ENCODE data around the gene ZNF710. TPM values are rescaled to one million over a fixed set of nuclear protein-coding genes. Genes with fewer than 3 reads are reported as not detected.

Gene ZNF710
- total RNA-seq, 1 experiment from 2014 or later: 5.6 TPM

DNA sequence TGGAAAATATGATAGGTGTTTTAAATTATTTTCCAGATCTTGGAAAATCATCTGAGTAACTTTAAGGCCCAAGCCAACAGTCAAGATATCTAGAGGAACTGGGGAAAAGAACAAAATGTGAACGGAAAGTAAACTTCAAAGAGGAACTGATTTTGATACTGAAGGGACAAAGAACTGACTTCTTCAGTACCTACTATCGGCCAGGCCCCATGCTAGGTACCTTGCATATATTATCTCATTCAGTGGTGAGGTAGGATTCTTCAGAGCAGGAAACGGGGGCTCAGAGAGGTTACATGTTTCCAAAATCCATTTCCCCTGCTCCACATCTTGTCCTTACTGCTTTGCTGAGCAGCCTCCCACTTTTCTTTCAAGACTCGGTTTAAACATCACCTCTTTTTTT is 9.8 kb upstream of the ZNF710 start:
- no peak for DNase-seq (ENCODE audit: low read depth)

DNA sequence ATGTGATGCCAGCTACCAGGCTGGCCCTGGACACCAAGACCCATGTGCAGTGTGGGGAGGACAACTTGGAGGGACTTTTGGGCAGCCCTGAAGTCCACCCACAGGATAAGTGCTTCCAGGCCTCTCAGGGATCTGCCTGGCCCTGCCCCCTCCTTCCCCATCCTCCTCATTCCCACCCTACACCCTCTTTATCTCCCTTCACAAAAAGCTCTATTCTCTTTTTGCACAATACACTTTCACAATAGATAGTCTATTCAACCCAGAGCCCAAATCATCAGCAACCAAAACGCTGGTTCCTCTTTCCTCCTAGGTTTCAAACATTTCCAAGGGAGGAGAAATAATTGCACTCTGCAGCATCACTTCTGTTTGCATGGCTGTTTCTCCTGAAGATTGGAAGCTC is 7.8 kb upstream of the ZNF710 start:
- no peak for DNase-seq (ENCODE audit: low read depth)

DNA sequence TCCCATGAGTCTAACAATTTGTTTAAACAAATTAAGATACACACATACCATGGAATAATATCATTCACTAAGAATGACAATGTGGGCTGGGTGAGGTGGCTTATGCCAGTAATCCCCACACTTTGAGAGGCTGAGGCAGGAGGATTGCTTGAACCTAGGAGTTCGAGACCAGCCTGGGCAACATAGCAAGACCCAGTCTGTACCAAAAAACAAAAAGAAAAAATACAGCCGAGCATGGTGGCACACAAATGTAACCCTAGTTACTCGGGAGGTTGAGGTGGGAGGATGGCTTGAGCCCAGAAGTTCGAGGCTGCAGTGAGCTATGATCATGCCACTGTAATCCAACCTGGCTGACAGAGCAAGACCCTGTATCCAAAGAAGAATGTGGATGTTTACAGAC is 4.0 kb upstream of the ZNF710 start:
- DNase-seq (ENCODE audit: low read depth): no peak

DNA sequence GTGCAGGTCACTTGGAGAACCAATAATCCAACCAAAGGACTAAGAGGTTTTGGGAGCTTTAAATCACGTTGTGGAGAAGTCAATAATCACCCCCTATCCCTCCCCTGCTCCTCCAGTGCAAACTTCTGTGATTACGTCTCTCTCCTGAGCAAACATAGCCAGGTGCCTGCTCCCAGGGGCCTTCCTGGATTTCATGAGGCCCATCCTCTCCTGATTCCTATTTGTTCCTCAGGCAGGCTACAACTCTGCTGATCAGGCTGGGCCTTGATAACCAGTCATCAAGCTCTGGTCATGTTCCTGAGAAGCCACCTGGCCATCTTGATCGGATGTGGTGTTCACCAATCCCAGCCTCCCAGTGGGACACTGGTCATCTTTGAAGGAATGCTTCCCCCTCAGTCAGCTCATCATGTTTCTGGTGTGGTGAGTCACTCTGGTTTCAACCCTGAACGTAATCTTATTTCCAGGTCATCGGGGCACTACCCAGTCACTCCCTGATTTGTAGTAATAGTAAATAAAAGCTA is 2.9 kb upstream of the ZNF710 start:
- peak; percentile 83 for DNase-seq (ENCODE audit: low read depth)

DNA sequence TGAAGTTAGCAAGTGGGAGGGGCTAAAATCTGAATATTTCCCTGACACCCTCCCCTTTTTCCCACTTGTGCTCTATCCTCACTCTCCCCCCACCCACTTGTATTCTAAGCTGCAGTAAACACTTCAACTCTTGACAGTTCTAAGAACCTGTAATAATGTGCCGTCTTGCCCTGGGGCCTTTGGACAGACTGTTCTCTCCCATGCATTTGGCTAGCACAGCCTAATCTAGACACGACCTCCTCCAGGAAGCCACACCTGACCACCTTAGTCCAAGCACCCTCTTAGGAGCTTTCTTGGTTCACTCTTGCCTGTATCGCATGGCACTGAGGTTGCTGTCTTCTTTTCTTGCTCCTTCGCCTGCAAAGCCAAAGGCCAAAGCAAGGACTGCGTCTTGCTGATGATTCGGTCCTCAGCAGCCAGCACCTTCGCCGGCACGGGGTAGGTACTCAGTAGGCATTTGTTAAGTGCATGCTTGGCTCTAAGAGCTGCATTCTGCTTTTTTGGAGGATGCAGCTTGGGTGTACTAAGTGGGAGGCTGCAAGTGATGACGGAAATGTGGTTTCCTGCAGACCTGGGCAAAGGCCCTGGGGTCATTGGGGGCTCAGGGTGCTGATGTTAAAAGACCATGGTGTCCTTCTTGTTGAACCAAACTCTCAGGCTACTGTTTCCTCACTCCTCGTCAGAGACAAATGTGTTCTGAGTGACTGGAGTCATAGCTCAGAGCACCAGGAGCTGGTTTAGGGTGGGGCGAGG is 2.0 kb upstream of the ZNF710 start:
- no peak for DNase-seq (ENCODE audit: low read depth)

DNA sequence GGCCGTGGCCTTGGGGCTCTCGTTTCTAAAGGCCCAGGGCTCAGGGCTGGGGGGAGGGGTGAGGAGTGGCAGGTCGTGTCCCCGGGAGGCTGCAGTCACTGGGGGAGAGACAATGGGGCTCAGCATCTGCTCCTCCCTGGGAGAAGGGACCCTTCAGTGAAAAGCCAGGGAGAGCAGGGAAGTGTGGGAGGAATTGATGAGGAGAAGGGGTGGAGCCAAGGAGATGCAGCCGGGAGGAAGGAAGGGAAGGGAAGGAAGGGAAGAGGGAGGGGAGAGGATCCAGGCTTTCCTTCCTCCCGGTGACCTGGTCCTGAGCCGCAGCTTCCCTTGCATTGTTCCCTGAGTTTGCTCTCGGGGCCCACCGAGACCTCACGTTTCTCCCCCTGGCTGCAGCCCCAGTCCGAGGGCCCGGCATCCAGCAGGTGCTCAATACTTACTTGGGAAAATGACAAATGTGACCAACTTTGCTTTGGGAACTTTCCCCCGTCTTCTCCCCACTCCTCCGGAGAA is 1.4 kb upstream of the ZNF710 start:
- peak; percentile 37 for DNase-seq (ENCODE audit: low read depth)

DNA sequence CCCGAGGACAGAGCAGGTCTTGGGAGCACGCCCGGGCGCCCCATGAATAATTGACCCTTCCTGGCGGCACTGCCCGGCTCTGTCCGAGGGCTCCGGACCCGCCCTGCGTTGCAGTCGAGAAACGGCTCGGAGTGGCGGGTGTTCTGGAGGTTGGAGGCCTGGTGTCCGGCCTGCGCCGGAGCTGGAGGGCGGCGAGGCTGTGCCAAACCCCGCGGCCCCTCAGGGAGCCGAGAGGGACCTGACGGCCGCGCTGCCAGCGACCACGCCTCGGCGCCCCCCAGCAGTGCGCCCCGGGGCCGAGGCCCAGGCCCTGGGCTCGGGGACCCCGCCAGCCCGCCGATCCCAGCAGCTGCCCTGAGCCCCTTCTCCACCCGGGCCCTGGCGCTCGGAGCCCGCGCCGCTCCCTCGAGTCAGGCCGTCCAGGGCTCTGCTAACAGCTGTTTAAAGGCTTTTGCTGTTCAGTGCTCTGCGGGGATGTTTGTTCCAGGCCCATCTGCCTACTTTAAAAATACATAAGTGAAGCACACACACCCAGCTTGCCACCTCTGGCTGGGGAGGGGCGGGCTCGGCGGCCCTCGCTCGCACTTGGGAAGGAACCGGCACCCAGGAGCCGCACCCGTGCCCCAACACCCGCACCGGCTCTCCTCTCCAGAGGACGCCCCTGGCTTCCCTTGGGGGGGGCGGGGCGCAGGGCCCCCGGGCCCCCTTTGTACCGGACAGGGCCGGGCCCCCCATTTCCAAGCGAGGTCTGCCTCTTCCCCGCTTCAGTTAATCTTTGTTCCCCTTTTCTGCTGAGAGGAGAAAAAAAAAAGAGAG is 730 bp upstream of the ZNF710 start:
- peak; percentile 39 for DNase-seq (ENCODE audit: low read depth)

DNA sequence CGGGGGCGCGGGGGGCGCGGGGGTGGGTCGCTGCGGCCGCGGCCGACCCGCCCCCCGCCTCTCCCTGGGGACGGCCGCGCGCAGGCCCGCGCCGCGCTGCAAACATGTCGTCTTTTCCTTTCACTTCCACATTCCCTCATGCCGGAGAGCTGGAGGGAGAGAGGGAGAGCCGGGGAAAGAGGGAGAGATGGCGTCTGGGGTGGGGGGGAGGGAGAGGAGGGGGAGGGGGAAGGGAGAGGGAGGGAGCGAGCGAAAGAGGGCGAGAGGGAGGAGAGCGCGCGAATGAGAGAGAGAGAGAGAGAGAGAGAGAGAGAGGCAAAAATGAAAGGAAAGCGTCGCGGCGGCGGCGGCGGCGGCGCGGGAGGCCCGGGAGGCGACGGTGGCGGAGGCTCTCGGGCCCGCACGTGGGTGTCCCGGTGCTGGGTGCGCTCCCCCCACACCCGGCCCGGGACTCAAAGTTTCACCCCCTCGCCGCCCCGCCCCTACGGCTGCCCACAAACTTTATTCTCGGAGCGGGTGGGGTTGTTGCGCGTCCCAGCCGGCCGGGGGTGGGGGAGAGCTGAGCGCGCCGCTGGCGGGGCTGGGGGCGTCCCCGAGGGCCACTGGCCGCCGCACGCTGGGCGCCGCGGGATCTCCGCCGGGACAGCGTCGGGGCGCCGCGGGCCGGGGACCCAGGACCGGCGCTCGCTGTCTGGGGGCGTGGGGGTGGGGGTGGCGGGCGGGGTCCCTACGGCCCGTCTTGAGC is 731 bp downstream of the ZNF710 start:
- DNase-seq (ENCODE audit: low read depth): peak; percentile 68

DNA sequence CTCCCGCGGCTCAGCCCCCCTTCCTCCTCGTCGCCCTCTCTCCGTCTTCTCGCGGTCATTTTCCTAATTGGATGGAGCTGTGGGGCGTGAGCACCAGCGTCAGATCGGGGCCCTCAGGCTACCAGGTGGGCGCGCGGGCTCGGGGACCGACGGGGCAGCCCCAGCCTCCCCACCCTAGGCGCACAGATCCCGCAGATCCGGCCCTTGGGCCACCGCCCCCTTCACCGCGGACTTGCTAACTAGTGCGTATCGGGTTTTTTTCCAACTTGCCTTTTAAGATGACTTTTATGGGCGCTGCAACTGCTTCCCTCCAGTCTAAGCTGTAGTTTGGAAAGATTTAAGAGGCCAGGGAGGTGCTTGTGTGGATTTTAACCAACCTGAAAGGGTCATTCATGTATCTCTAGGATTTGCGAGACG is 1.3 kb downstream of the ZNF710 start:
- DNase-seq (ENCODE audit: low read depth): peak; percentile 52

DNA sequence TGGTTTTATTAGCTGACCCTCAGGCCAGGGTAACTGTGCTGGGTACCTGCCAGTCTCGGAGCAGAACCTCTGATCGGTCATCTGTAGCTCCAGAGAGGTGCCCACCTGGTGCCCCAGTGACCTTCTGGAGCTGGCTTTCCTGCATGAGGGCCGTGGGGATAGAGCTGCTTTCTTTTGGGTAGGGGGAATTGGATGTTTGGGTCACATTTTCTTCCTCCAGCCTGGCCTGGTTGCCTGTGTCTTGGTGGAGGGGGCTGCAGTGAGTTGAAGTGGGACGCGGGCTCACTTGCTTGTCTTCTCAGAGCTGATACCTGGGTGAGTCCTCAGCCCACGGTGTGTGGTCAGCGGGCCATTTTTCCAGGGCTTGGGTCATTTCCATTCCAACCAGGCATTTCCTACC is 2.6 kb downstream of the ZNF710 start:
- DNase-seq (ENCODE audit: low read depth): no peak

DNA sequence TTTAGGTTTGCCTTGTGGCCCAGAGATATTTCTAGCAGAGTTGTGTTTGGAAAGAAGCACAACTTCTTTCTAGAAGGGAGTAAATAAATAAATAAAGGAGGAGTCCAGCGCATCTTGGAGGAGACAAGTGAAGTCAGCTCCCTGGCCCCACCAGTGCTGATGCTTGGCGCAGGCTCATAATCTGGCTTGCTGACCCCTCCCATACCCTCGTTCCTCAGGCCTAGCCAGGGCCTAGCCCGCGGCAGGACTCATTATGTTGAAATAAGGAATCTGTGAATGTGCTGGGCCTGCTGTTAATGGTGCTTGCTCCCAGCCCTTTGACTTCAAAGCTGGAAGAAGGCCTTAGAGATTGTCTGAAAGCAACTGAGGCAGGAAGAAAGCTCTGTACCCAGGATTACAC is 3.1 kb downstream of the ZNF710 start:
- DNase-seq (ENCODE audit: low read depth): peak; percentile 25

DNA sequence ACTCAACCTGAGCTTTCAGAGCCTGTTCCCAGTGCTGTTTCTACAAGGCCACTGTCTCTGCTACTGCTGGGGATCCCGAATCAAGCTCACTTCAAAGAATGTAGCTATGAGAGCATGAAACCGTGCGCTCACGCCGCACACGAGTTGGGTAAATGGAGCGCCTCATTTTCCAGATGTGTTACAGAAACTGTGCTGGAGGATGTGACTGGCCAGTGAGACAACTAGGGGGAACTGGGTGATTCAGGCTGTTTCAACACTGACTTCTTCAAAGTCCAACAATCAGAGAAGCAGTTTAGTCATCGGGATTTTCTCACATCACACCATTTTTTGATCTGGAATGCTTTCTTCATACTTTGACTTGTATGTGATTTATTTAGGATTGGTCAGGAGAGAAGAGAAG is 3.5 kb downstream of the ZNF710 start:
- peak; percentile 91 for DNase-seq (ENCODE audit: low read depth)

DNA sequence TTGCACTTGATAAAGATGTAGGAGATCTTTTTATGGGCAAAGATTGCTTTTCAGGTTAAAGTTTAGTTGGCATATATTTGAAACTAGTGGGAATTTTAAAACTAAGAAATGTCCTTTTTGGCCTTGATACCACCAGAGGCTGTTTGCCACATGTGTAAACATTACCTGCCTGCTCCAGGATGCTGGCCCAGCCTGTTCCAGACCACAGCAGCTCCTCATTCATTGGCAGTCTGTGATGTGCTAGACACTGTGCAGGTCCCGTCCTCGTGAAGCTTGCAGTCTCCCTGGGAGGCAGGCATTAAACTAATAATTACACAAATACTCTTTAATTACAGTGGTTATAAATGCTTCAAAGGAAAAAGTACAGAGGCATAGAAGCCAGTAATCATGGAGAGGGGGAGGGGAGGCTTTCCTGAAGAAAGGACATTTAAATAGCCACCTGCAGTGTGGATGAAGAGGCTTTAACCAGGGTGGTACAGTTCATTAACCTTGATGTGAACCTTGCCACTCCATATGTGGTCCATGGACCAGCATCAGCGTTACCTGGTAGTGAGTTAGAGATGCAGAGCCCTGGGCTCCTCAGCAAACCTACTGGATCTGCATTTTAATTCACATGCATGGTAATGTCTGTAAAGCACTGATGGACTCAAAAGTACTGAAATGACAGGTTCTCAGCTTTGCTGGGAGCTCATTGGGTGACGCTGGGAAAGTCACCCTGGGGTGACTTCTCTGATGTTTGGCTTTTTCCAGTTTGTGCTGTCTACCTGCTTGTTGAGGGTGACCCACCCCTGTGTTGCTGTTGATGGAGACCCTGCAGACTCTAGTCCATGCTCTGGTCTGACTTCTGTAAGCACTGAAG is 5.3 kb downstream of the ZNF710 start:
- no peak for DNase-seq (ENCODE audit: low read depth)

DNA sequence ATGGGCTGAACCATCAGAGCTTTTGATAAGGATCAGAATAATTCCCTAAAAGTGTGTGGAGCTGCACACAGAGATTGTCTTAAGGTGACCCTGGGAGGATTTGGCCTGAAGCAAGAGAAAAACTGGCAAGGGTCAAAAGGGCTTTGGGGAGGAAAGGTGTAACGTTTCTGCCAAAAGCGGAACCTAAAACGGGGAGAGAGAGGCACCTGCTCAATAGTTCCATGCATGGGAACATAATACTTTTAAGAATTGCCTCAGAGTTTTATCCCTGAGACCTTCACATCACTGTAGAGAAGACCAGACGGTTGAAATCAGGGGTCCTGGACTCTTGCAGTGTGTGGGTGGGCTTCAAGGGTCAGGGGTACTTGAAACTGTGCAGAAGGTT is 5.9 kb downstream of the ZNF710 start:
- DNase-seq (ENCODE audit: low read depth): no peak

DNA sequence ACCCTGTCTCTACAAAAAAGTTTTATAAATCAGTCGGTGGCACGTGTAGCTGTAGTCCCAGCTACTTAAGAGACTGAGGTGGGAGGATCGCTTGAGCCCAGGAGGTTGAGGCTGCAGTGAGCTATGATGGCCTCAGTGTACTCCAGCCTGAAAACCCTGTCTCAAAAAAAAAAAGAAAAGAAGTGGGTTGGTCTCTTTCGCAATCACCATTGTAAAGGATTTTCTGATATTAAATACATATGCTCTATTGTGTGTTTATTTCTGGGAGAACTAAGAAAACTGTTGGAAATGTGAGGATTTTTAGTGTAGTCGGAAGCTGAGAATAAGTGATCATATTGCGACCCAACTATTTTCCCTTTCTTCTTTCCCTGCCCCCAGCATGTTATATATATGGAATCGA is 7.5 kb downstream of the ZNF710 start:
- no peak for DNase-seq (ENCODE audit: low read depth)

DNA sequence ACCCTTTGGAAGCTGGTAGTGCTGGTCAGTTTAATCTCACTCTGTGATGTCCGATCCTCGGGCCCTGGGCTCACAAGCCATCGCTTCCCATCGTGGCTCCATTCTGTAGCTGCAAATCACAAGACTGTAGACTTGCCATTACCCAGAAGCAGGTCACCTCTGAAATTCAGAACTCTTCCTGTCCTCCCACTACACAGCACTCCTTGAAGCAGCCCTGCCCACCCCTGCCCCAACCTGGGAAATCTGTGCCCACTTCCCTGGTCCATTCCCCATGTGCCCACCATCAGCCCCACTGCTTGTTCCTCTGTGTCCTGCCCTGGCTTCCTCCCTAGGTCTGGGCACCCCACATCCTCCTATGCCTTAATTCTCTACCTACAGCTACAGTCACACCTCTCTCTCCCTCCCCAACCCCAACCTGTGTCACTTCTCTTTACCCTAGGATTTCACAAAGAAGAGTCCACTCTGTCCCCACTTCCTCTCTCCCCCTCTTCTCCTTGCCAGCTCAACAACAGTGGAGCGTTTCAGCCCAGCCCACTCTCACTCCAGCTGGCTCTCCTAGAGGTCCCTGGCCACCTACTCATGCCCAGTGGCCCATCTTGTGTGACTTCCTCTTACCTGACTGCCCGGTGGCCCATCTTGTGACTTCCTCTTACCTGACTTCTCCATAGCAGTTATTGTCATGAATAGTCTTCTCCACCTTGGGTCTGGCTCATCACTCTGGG is 8.3 kb downstream of the ZNF710 start:
- DNase-seq (ENCODE audit: low read depth): no peak

DNA sequence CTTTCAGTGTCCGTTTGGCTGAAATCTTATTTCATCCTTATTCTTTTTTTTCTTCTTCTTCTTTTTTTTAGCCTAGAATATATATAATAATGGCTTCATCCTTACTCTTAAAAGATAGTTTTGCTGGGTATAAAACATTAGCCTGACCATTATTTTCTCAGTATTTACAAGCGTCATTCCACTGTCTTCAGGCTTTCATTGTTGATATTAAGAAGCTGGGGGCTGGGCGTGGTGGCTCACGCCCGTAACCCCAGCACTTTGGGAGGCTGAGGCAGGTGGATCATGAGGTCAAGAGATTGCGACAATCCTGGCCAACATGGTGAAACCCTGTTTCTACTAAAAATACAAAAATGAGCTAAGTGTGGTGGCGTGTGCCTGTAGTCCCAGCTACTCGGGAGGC is 10.6 kb downstream of the ZNF710 start:
- no peak for DNase-seq (ENCODE audit: low read depth)

DNA sequence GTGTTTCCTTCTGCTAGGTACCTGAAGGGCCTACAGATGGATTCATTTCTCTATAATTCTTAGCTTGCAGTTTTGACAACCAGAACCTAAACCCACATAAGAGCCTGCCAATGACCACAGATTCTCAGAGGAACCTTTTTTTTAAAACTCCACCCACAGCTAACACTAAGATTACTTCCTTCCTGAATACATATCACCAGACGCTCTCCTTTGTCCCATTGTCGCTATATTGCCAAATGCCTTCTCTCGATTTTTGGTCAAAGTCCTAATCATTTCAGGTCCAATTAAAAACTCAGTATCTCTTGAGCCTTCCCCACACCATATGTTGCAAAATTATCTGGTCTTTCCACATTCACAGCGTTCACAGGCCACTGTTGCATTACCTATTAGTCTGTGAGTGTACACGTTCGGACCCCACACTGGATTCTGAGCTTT is 12.4 kb downstream of the ZNF710 start:
- no peak for DNase-seq (ENCODE audit: low read depth)

DNA sequence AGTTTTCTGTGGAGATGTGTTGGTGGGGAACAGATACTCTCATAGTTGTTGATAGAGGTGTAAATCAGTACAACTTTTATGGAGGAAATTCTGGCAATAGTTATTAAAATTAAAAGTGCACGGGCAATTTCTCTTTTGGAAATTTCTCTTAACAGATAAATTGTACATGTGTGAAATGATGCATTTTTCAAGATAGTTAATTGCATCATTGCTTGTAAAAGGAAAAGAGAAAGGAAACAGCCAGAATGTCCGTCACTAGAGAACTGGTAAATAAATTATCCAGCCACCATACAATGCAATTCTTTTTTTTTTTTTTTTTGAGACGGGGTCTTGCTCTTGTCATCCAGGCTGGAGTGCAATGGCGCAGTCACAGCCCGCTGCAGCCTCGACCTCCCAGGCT is 14.2 kb downstream of the ZNF710 start:
- no peak for DNase-seq (ENCODE audit: low read depth)

DNA sequence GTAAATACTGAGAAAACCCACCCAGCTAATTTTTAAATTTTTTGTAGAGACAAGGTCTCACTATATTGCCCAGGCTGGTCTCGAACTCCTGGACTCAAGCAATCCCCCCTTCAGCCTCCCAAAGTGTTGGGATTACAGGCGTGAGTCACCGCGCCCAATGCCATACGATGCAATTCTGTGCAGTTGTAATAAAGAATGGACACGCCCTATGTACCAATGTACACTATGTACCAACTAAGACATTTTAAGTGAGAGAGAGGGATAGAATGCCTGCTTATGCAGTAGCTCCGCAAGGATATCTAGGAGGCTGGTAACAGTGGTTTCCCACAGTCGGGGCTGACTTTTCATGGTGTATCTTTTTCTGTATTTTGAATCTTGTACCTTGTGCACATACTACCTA is 14.6 kb downstream of the ZNF710 start:
- no peak for DNase-seq (ENCODE audit: low read depth)
